Smooth muscle cell (in vitro differentiated cells): ENCODE results near the gene MCAT. TPM values are rescaled to one million over a fixed set of nuclear protein-coding genes. Genes with fewer than 3 reads are reported as not detected.

ENCODE experiments used
- DNase-seq: peaks from one replicate; lab custom pipeline; 2025; ENCODE audit not compliant: unreplicated experiment; lab: John Stamatoyannopoulos, UW
- H2AFZ ChIP-seq: fragments of 200-600 bp; sonication (generic); 2 replicates; pipeline ENCODE4 v1.6.0; 2016; ENCODE audit warnings: antibody characterized with exemption, low read depth, mild to moderate bottlenecking
- H3F3A ChIP-seq: fragments of 200-600 bp; sonication (generic); 2 replicates; pipeline ENCODE4 v1.6.0; 2017; ENCODE audit warnings: antibody characterized with exemption, low read depth
- H3K27ac ChIP-seq: fragments of 200-600 bp; sonication (generic); 2 replicates; pipeline ENCODE4 v1.5.1; 2016; ENCODE audit warnings: low read depth, mild to moderate bottlenecking
- H3K27me3 ChIP-seq: fragments of 200-600 bp; sonication (generic); 2 replicates; pipeline ENCODE4 v1.6.1; 2016; ENCODE audit warnings: low read depth, mild to moderate bottlenecking
- H3K36me3 ChIP-seq: fragments of 200-600 bp; sonication (generic); 2 replicates; pipeline ENCODE4 v1.5.1; 2016; ENCODE audit warnings: low read depth
- H3K4me1 ChIP-seq: fragments of 200-600 bp; sonication (generic); 2 replicates; pipeline ENCODE4 v1.5.1; 2016; ENCODE audit warnings: low read depth
- H3K4me2 ChIP-seq: fragments of 200-600 bp; sonication (generic); 2 replicates; pipeline ENCODE4 v1.6.0; 2016; ENCODE audit warnings: mild to moderate bottlenecking
- H3K4me3 ChIP-seq: fragments of 200-600 bp; sonication (generic); 2 replicates; pipeline ENCODE4 v1.5.1; 2016; ENCODE audit warnings: mild to moderate bottlenecking
- H3K79me2 ChIP-seq: fragments of 200-600 bp; sonication (generic); 2 replicates; pipeline ENCODE4 v1.6.0; 2016; ENCODE audit warnings: low read depth, mild to moderate bottlenecking
- H3K9ac ChIP-seq: fragments of 200-600 bp; sonication (generic); 2 replicates; pipeline ENCODE4 v1.6.0; 2016; ENCODE audit warnings: low read depth
- H3K9me3 ChIP-seq: fragments of 200-600 bp; sonication (generic); replicated peaks from 2 replicates; pipeline ENCODE4 v1.5.1; 2016; ENCODE audit warnings: low read depth
- H4K20me1 ChIP-seq: fragments of 200-600 bp; sonication (generic); 2 replicates; pipeline ENCODE4 v1.6.0; 2016; ENCODE audit warnings: low read depth
- CTCF ChIP-seq: fragments of 200-600 bp; sonication (generic); IDR thresholded peaks from 2 replicates; pipeline ENCODE4 v1.5.1; 2017; ENCODE audit warnings: borderline replicate concordance, mild to moderate bottlenecking, antibody characterized with exemption; ENCODE audit not compliant: insufficient read depth, poor library complexity, severe bottlenecking
- WGBS: methylation state at CpG from one replicate; pipeline ENCODE4 v1.1.7; 2016; ENCODE audit warnings: low lambda C conversion rate; 5-methylcytosine and 5-hydroxymethylcytosine counted together
- polyA plus RNA-seq: library from polyadenylated mRNA; unstranded; fragments of >200 nt; fragmentation: Nextera tagmentation; extraction: Ambion mirVana; gene quantifications from 2 replicates; pipeline ENCODE4 v1.2.1, GENCODE V29; 2016
- total RNA-seq: library from RNA; depleted of rRNA; stranded (reverse); fragments of >200 nt; gene quantifications from 2 replicates; pipeline ENCODE4 v1.2.3, GENCODE V29; 2014

MCAT gene
- total and polyA plus RNA-seq, 2 experiments from 2014 or later = 9.3 to 16.1 TPM

- H3F3A ChIP-seq = no peaks in the 10 kb centered on the region
- H3K27me3 ChIP-seq = no peaks in the 10 kb centered on the region
- H3K79me2 ChIP-seq = peaks cover 20% of the 10 kb centered on the region
- no peak overlapping the region for H3K27ac ChIP-seq
- WGBS = 96% methylated on average over 5 of the region's 5 CpGs
- no peak overlapping the region for H3K4me3 ChIP-seq
- H3K4me1 ChIP-seq = peaks cover 13% of the 10 kb centered on the region
- no peaks in the 10 kb centered on the region for H3K9me3 ChIP-seq
- no peak overlapping the region for H3K9ac ChIP-seq
- H4K20me1 ChIP-seq = peaks cover 70% of the 10 kb centered on the region
- H3K36me3 ChIP-seq = no peaks in the 10 kb centered on the region
- DNase-seq = no peak
- no peak for TF ChIP-seq CTCF
- H2AFZ ChIP-seq = no peak overlapping the region
- H3K4me2 ChIP-seq = no peak overlapping the region
Measured at GRCh38 chr22:43155789-43156188, 12.6 kb upstream of the MCAT start.

- Histone ChIP-seq H4K20me1 (peaks cover 62% of the 10 kb centered on the region), H3F3A (no peaks in the 10 kb centered on the region), H2AFZ (no peak overlapping the region), H3K36me3 (no peaks in the 10 kb centered on the region), H3K4me3 (no peak overlapping the region), H3K9ac (no peak overlapping the region), H3K9me3 (no peaks in the 10 kb centered on the region), H3K4me2 (no peak overlapping the region), H3K4me1 (peaks cover 13% of the 10 kb centered on the region), H3K27me3 (no peaks in the 10 kb centered on the region), H3K79me2 (peaks cover 20% of the 10 kb centered on the region), H3K27ac (no peak overlapping the region)
- TF ChIP-seq CTCF = no peak
- WGBS = 93% methylated on average over 27 of the region's 27 CpGs
- no peak for DNase-seq
Measured at GRCh38 chr22:43154887-43155536, 11.8 kb upstream of the MCAT start.

- Histone ChIP-seq H3K9ac (no peak overlapping the region), H3F3A (no peaks in the 10 kb centered on the region), H3K9me3 (no peaks in the 10 kb centered on the region), H3K4me2 (peak overlapping the region; percentile 57), H2AFZ (no peak overlapping the region), H3K36me3 (no peaks in the 10 kb centered on the region), H3K79me2 (peaks cover 20% of the 10 kb centered on the region), H3K27ac (no peak overlapping the region), H4K20me1 (peaks cover 51% of the 10 kb centered on the region), H3K4me3 (no peak overlapping the region), H3K4me1 (peaks cover 13% of the 10 kb centered on the region), H3K27me3 (no peaks in the 10 kb centered on the region)
- TF ChIP-seq CTCF = no peak
- DNase-seq = no peak
- WGBS = 87% methylated on average over 9 of the region's 9 CpGs
Measured at GRCh38 chr22:43153899-43154298, 10.7 kb upstream of the MCAT start.
